HCT116 (cell line): ENCODE measurements around the gene PA2G4. TPM values are rescaled to one million over a fixed set of nuclear protein-coding genes. Genes with fewer than 3 reads are reported as not detected.

Experiments used
- ATAC-seq: fragments of 200-7000 bp; cut with Tn5 transposase; 2 replicates; pipeline ENCODE4 v1.9.1; 2020; ENCODE audit warnings: mild to moderate bottlenecking, moderate library complexity
- BruUV-seq: library from RNA; stranded (reverse); fragments of 400-500 nt; replicated peaks from 2 replicates; lab custom pipeline; 2021; lab: Mats Ljungman, UMichigan
- CTCF ChIA-PET: fragments of 300-600 bp; sonication (Branson Sonifier 250); formaldehyde crosslinking; loops from one replicate; lab custom pipeline; 2021; ENCODE audit warnings: antibody characterized with exemption; lab: Charles Lee
- POLR2A ChIA-PET: fragments of 300-600, 350-600 bp; sonication (Branson Sonifier 250); formaldehyde crosslinking; loops from one replicate; lab custom pipeline; 2021; ENCODE audit warnings: antibody characterized with exemption; lab: Charles Lee
- RAD21 ChIA-PET, 2 experiments: fragments of 300-600 bp; sonication (Branson Sonifier 250); formaldehyde crosslinking; loops; one replicate each; lab custom pipeline; 2023; ENCODE audit warnings: low total read pairs in 2 of 2; ENCODE audit not compliant: uncharacterized antibody in 2 of 2, unreplicated experiment in 2 of 2, low non-redundant PET in 1 of 2; lab: Charles Lee
- DNase-seq: peaks from one replicate; pipeline ENCODE4 v3.0.0-alpha.2; 2010; ENCODE audit warnings: low read depth, low spot score
- H2AFZ ChIP-seq: fragments of 200-600 bp; shearing (Covaris generic), sonication (generic); 2 replicates; pipeline ENCODE4 v1.6.1; 2017; ENCODE audit warnings: low read depth, mixed run types, mixed read lengths, antibody characterized with exemption, low read length; ENCODE audit not compliant: poor library complexity, severe bottlenecking
- H3K27ac ChIP-seq: 2 replicates; pipeline ENCODE4 v1.5.1; 2012; ENCODE audit warnings: low read depth, low read length
- H3K27me3 ChIP-seq: fragments of 200-600 bp; sonication (generic); 2 replicates; pipeline ENCODE4 v1.6.1; 2016; ENCODE audit warnings: mixed run types, low read length, mixed read lengths; ENCODE audit not compliant: insufficient read depth
- H3K36me3 ChIP-seq, 2 experiments: fragments of 200-500 bp in 1 of 2; fragments of 200-600 bp in 1 of 2; sonication (Bioruptor generic) in 1 of 2; sonication (generic) in 1 of 2; 2 replicates each; pipeline versions ENCODE4 v1.5.1 to v1.6.1; 2014 to 2016; ENCODE audit warnings: low read length in 2 of 2, inconsistent platforms in 1 of 2, mixed read lengths in 1 of 2, mixed run types in 1 of 2; ENCODE audit not compliant: insufficient read depth in 2 of 2, control insufficient read depth in 1 of 2
- H3K4me1 ChIP-seq, 2 experiments: fragments of 200-600 bp in 1 of 2; sonication (generic) in 1 of 2; 2 replicates each; pipeline versions ENCODE4 v1.5.1 to v1.6.1; 2012 to 2017; ENCODE audit warnings: low read length in 2 of 2, inconsistent platforms in 1 of 2, mild to moderate bottlenecking in 1 of 2, mixed read lengths in 1 of 2, mixed run types in 1 of 2, moderate library complexity in 1 of 2; ENCODE audit not compliant: insufficient read depth in 2 of 2, control insufficient read depth in 1 of 2
- H3K4me2 ChIP-seq: fragments of 200-600 bp; sonication (generic); 2 replicates; pipeline ENCODE4 v1.6.1; 2017; ENCODE audit warnings: mixed run types, low read length, mixed read lengths
- H3K4me3 ChIP-seq, 2 experiments: fragments of 200-600 bp in 1 of 2; sonication (generic) in 1 of 2; replicated peaks in 1 of 2; 2 replicates each; pipeline ENCODE4 v1.5.1; 2011 to 2016; ENCODE audit warnings: low read length in 2 of 2, control low read depth in 1 of 2, low read depth in 1 of 2, mild to moderate bottlenecking in 1 of 2, mixed read lengths in 1 of 2, mixed run types in 1 of 2
- H3K79me2 ChIP-seq: fragments of 200-600 bp; sonication (generic); 2 replicates; pipeline ENCODE4 v1.6.1; 2017; ENCODE audit warnings: mild to moderate bottlenecking, mixed run types, low read length, moderate library complexity, mixed read lengths; ENCODE audit not compliant: insufficient read depth
- H3K9ac ChIP-seq: fragments of 200-600 bp; sonication (generic); 2 replicates; pipeline ENCODE4 v1.6.1; 2016; ENCODE audit warnings: low read length, mixed read lengths
- H3K9me2 ChIP-seq: fragments of 200-600 bp; sonication (generic), shearing (Covaris generic); 2 replicates; pipeline ENCODE4 v1.6.1; 2017; ENCODE audit warnings: mixed run types, mild to moderate bottlenecking, moderate library complexity; ENCODE audit not compliant: insufficient read depth
- H3K9me3 ChIP-seq, 2 experiments: fragments of 200-500 bp in 1 of 2; fragments of 200-600 bp in 1 of 2; sonication (Bioruptor generic) in 1 of 2; sonication (generic) in 1 of 2; 2 replicates each; pipeline ENCODE4 v1.6.1; 2014 to 2017; ENCODE audit warnings: low read length in 2 of 2, mixed read lengths in 2 of 2, inconsistent platforms in 1 of 2, low read depth in 1 of 2, mild to moderate bottlenecking in 1 of 2, mixed run types in 1 of 2, moderate library complexity in 1 of 2; ENCODE audit not compliant: control insufficient read depth in 1 of 2, insufficient read depth in 1 of 2
- H4K20me1 ChIP-seq: fragments of 200-600 bp; sonication (generic), shearing (Covaris generic); 2 replicates; pipeline ENCODE4 v1.6.1; 2017; ENCODE audit warnings: mixed run types, mild to moderate bottlenecking, moderate library complexity; ENCODE audit not compliant: insufficient read depth
- ATF3 ChIP-seq: IDR thresholded peaks from 2 replicates; pipeline ENCODE4 v1.6.1; 2012
- CBX3 ChIP-seq: IDR thresholded peaks from 2 replicates; pipeline ENCODE4 v1.6.1; 2012; ENCODE audit warnings: low read depth
- CEBPB ChIP-seq: IDR thresholded peaks from 2 replicates; pipeline ENCODE4 v1.6.1; 2012; ENCODE audit warnings: low read depth
- CTCF ChIP-seq, 3 experiments: fragments of 200-600 bp in 1 of 3; sonication (generic) in 1 of 3; IDR thresholded peaks in 2 of 3; conservative IDR thresholded peaks in 1 of 3; 2 replicates each; pipeline ENCODE4 v1.5.1; 2012 to 2017; ENCODE audit warnings: low read depth in 2 of 3, low read length in 2 of 3, antibody characterized with exemption in 1 of 3, borderline replicate concordance in 1 of 3, control low read depth in 1 of 3, mild to moderate bottlenecking in 1 of 3, mixed read lengths in 1 of 3, mixed run types in 1 of 3, moderate library complexity in 1 of 3; ENCODE audit not compliant: insufficient read depth in 1 of 3
- EGR1 ChIP-seq: IDR thresholded peaks from 2 replicates; pipeline ENCODE4 v1.6.1; 2012; ENCODE audit warnings: low read depth
- ELF1 ChIP-seq: IDR thresholded peaks from 2 replicates; pipeline ENCODE4 v1.6.1; 2012; ENCODE audit warnings: low read depth, borderline replicate concordance
- EZH2 ChIP-seq: fragments of 200-600 bp; sonication (generic); IDR thresholded peaks from 2 replicates; pipeline ENCODE4 v1.6.1; 2017; ENCODE audit warnings: antibody characterized with exemption, mixed run types
- FOSL1 ChIP-seq: IDR thresholded peaks from 2 replicates; pipeline ENCODE4 v1.6.1; 2012; ENCODE audit warnings: low read depth
- JUND ChIP-seq: IDR thresholded peaks from 2 replicates; pipeline ENCODE4 v1.6.1; 2012
- MAX ChIP-seq: IDR thresholded peaks from 2 replicates; pipeline ENCODE4 v1.6.1; 2012
- POLR2AphosphoS5 ChIP-seq: IDR thresholded peaks from 2 replicates; pipeline ENCODE4 v1.6.1; 2011; ENCODE audit warnings: mild to moderate bottlenecking, low read depth, low read length, moderate library complexity
- RAD21 ChIP-seq: IDR thresholded peaks from 2 replicates; pipeline ENCODE4 v1.6.1; 2012; ENCODE audit warnings: low read depth, mild to moderate bottlenecking
- SIN3A ChIP-seq: IDR thresholded peaks from 2 replicates; pipeline ENCODE4 v1.6.1; 2012; ENCODE audit warnings: low read depth
- SRF ChIP-seq: IDR thresholded peaks from 2 replicates; pipeline ENCODE4 v1.6.1; 2012; ENCODE audit warnings: low read depth
- TCF7L2 ChIP-seq: IDR thresholded peaks from 2 replicates; pipeline ENCODE4 v1.7.0; 2011; ENCODE audit warnings: borderline replicate concordance, inconsistent platforms; ENCODE audit not compliant: insufficient read depth, insufficient read length; ENCODE audit errors: extremely low read depth
- YY1 ChIP-seq: IDR thresholded peaks from 2 replicates; pipeline ENCODE4 v1.6.1; 2011; ENCODE audit warnings: low read length, low read depth, moderate library complexity, mild to moderate bottlenecking; ENCODE audit not compliant: insufficient replicate concordance; ENCODE audit errors: extremely low read depth
- ZBTB33 ChIP-seq: IDR thresholded peaks from 2 replicates; pipeline ENCODE4 v1.6.1; 2011; ENCODE audit warnings: mild to moderate bottlenecking, low read length, moderate library complexity; ENCODE audit not compliant: insufficient replicate concordance; ENCODE audit errors: extremely low read depth
- ZFX ChIP-seq: fragments of 450-650 bp; IDR thresholded peaks from 2 replicates; pipeline ENCODE4 v1.6.1; 2017
- intact Hi-C: fragments of 100-400 bp; cut with micrococcal nuclease; formaldehyde crosslinking; loops from 2 replicates; pipeline ENCODE4 v1.10.0; 2022
- total RNA-seq: library from RNA; stranded (reverse); gene quantifications from one replicate; pipeline ENCODE4 v1.2.1, GENCODE V29; 2021; ENCODE audit not compliant: unreplicated experiment

Gene PA2G4
- total RNA-seq, 1 experiment from 2014 or later, result 302 TPM

- TF ChIP-seq CBX3, result no peak
- TF ChIP-seq, all 23 proteins: peak for 0
These were observed 50.0 kb downstream of the PA2G4 start (continued) for GRCh38 chr12:56154246-56154771.

- no peak overlapping the region for H3K9ac ChIP-seq
- no TSS peak for BruUV-seq
- H2AFZ ChIP-seq, result no peak overlapping the region
- no peaks in the 10 kb centered on the region for H3K9me2 ChIP-seq
- DNase-seq, result no peak
- no peaks in the 10 kb centered on the region for H3K27me3 ChIP-seq
- H3K36me3 ChIP-seq, result peaks cover under 1 to 9% of the 10 kb centered on the region in 2 experiments; a peak in 2 of 4 replicates
- no peak overlapping the region for H3K4me2 ChIP-seq
- no peak overlapping the region for H3K4me3 ChIP-seq
- no peaks in the 10 kb centered on the region for H4K20me1 ChIP-seq
- TF ChIP-seq EZH2 (no peak), SRF (no peak), ATF3 (no peak), ZFX (no peak), ELF1 (no peak), RAD21 (no peak), FOSL1 (no peak), TCF7L2 (no peak), ZBTB33 (no peak), CTCF (IDR thresholded peaks at IDR 0.05 in 2 of 3, conservative IDR thresholded peaks at IDR 0.05 in 1 of 3; ENCODE audit: borderline replicate concordance in 1 of 3, insufficient read depth in 1 of 3, low read depth in 2 of 3, low read length in 2 of 3) (no peak), POLR2AphosphoS5 (no peak), EGR1 (no peak), SIN3A (no peak), MAX (no peak), JUND (no peak), CEBPB (no peak), YY1 (no peak)
- TF ChIP-seq, all 23 proteins: peak for 0
- ChIA-PET RAD21 (no interaction called here), CTCF (interaction anchor here (1.3 kb wide), 1 partner anchor 35 kb away, joined by 3 read pairs; the partner anchor contains the start of gene SMARCC2), POLR2A (no interaction called here)
- Histone ChIP-seq H3K9me3 (no peaks in the 10 kb centered on the region), H3K79me2 (peaks cover 17% of the 10 kb centered on the region), H3K4me1 (peaks cover 23 to 40% of the 10 kb centered on the region in 2 experiments), H3K27ac (no peak overlapping the region)
- ATAC-seq, result no peak
- intact Hi-C loops, result no loop called here
These were observed 50.5 kb downstream of the PA2G4 start for GRCh38 chr12:56154818-56155217.
